Right atrium auricular region (tissue), 2 donors: Measurements from ENCODE around the gene NOS1. TPM values are rescaled to one million over a fixed set of nuclear protein-coding genes. Genes with fewer than 3 reads are reported as not detected.

ENCODE experiments used
- DNase-seq: peaks from one replicate; pipeline ENCODE4 v3.0.0-alpha.2; 2019; ENCODE audit warnings: low spot score
- H3K27ac ChIP-seq, 2 donors: fragments of 200-600 bp; sonication (generic); 1 replicate in 1 of 2; 2 replicates in 1 of 2; pipeline ENCODE4 v1.5.1; 2016 to 2019
- H3K27me3 ChIP-seq, 2 donors: fragments of 200-600 bp; sonication (generic); one replicate each; pipeline versions ENCODE4 v1.5.1 to v1.6.0; 2017 to 2019
- H3K36me3 ChIP-seq: fragments of 200-600 bp; sonication (generic); one replicate; pipeline ENCODE4 v1.5.1; 2016
- H3K4me1 ChIP-seq, 2 donors: fragments of 200-600 bp; sonication (generic); one replicate each; pipeline versions ENCODE4 v1.5.1 to v1.6.0; 2017 to 2019
- H3K4me3 ChIP-seq, 2 donors: fragments of 200-600 bp; sonication (generic); 1 replicate in 1 of 2; 2 replicates in 1 of 2; pipeline ENCODE4 v1.5.1; 2017 to 2019; ENCODE audit warnings: mild to moderate bottlenecking in 1 of 2, moderate library complexity in 1 of 2
- H3K9me3 ChIP-seq, 2 donors: fragments of 200-600 bp; sonication (generic); one replicate each; pipeline ENCODE4 v1.5.1; 2019
- CTCF ChIP-seq, 2 donors: fragments of 200-600 bp; sonication (generic); IDR thresholded peaks; one replicate each; pipeline ENCODE4 v1.5.1; 2019; ENCODE audit warnings: antibody characterized with exemption in 2 of 2
- total RNA-seq, 2 donors: library from RNA; depleted of rRNA; stranded (reverse); fragments of >200 nt; gene quantifications; one replicate each; pipeline ENCODE4 v1.1.0, GENCODE V29; 2016

The NOS1 gene
- total RNA-seq, 2 donors from 2014 or later, result 0.04 to 0.67 TPM

GRCh38 chr12:117344716-117345115 lies 16.7 kb downstream of the NOS1 start:
- Histone ChIP-seq H3K27me3 (no peaks in the 10 kb centered on the region), H3K36me3 (no peaks in the 10 kb centered on the region), H3K4me3 (no peak overlapping the region), H3K4me1 (no peaks in the 10 kb centered on the region), H3K27ac (no peak overlapping the region), H3K9me3 (peaks cover 0 to 16% of the 10 kb centered on the region in 2 donors)
- TF ChIP-seq CTCF (IDR thresholded peaks at IDR 0.05), result no peak
- no peak for DNase-seq

- TF ChIP-seq CTCF (IDR thresholded peaks at IDR 0.05), result no peak
- Histone ChIP-seq H3K27ac (no peak overlapping the region), H3K4me1 (no peaks in the 10 kb centered on the region), H3K36me3 (no peaks in the 10 kb centered on the region), H3K4me3 (no peak overlapping the region), H3K27me3 (no peaks in the 10 kb centered on the region), H3K9me3 (peaks cover 0 to 16% of the 10 kb centered on the region in 2 donors)
- no peak for DNase-seq
Observed at GRCh38 chr12:117343849-117344248, 17.6 kb downstream of the NOS1 start.

GRCh38 chr12:117343296-117343695 lies 18.1 kb downstream of the NOS1 start:
- no peaks in the 10 kb centered on the region for H3K27me3 ChIP-seq
- peaks cover 0 to 16% of the 10 kb centered on the region in 2 donors for H3K9me3 ChIP-seq
- no peak for TF ChIP-seq CTCF (IDR thresholded peaks at IDR 0.05)
- H3K36me3 ChIP-seq, result no peaks in the 10 kb centered on the region
- H3K4me3 ChIP-seq, result no peak overlapping the region
- no peak for DNase-seq
- H3K27ac ChIP-seq, result no peak overlapping the region
- H3K4me1 ChIP-seq, result no peaks in the 10 kb centered on the region

GRCh38 chr12:117342682-117343081 lies 18.7 kb downstream of the NOS1 start:
- peaks cover 0 to 16% of the 10 kb centered on the region in 2 donors for H3K9me3 ChIP-seq
- TF ChIP-seq CTCF (IDR thresholded peaks at IDR 0.05), result no peak
- H3K27me3 ChIP-seq, result no peaks in the 10 kb centered on the region
- no peak for DNase-seq
- H3K36me3 ChIP-seq, result no peaks in the 10 kb centered on the region
- no peak overlapping the region for H3K4me3 ChIP-seq
- no peak overlapping the region for H3K27ac ChIP-seq
- H3K4me1 ChIP-seq, result no peaks in the 10 kb centered on the region

GRCh38 chr12:117342247-117342646 lies 19.2 kb downstream of the NOS1 start:
- no peak overlapping the region for H3K4me3 ChIP-seq
- TF ChIP-seq CTCF (IDR thresholded peaks at IDR 0.05), result no peak
- H3K9me3 ChIP-seq, result peaks cover 0 to 16% of the 10 kb centered on the region in 2 donors
- no peak overlapping the region for H3K27ac ChIP-seq
- H3K27me3 ChIP-seq, result no peaks in the 10 kb centered on the region
- H3K36me3 ChIP-seq, result no peaks in the 10 kb centered on the region
- H3K4me1 ChIP-seq, result no peaks in the 10 kb centered on the region
- DNase-seq, result no peak

- Histone ChIP-seq H3K4me1 (no peaks in the 10 kb centered on the region), H3K27me3 (no peaks in the 10 kb centered on the region), H3K27ac (no peak overlapping the region), H3K36me3 (no peaks in the 10 kb centered on the region), H3K9me3 (peaks cover 0 to 10% of the 10 kb centered on the region in 2 donors), H3K4me3 (no peak overlapping the region)
- TF ChIP-seq CTCF (IDR thresholded peaks at IDR 0.05), result no peak
- no peak for DNase-seq
Observed at GRCh38 chr12:117339104-117339503, 22.3 kb downstream of the NOS1 start.
